SK-N-SH (cell line): ENCODE data around the gene DUOX2. TPM values are rescaled to one million over a fixed set of nuclear protein-coding genes. Genes with fewer than 3 reads are reported as not detected.

Experiments used
- CTCF ChIA-PET: fragments of 300-600, 350-600 bp; formaldehyde crosslinking; extraction: SDS; loops from one replicate; lab custom pipeline; 2021; lab: Yijun Ruan, JAX
- POLR2A ChIA-PET: fragments of 350-600 bp; sonication (Branson Sonifier 250); formaldehyde crosslinking; extraction: SDS; loops from one replicate; lab custom pipeline; 2020; ENCODE audit warnings: antibody characterized with exemption, inconsistent platforms; lab: Yijun Ruan, JAX
- DNase-seq: peaks from one replicate; pipeline ENCODE4 v3.0.0; 2012
- H2AFZ ChIP-seq: fragments of 200-600 bp; sonication (generic); 2 replicates; pipeline ENCODE4 v1.8.1; 2016; ENCODE audit warnings: antibody characterized with exemption, mild to moderate bottlenecking, low read depth
- H3F3A ChIP-seq: fragments of 200-600 bp; sonication (generic); replicated peaks from 2 replicates; pipeline ENCODE3; 2016; ENCODE audit warnings: antibody characterized with exemption, mild to moderate bottlenecking; ENCODE audit not compliant: insufficient read depth
- H3K27ac ChIP-seq, 2 experiments: fragments of 200-500 bp in 1 of 2; fragments of 200-600 bp in 1 of 2; sonication (Bioruptor generic) in 1 of 2; sonication (generic), shearing (Covaris generic) in 1 of 2; 2 replicates each; pipeline versions ENCODE4 v1.5.1 to v1.6.1; 2014 to 2016; ENCODE audit warnings: low read depth in 2 of 2, inconsistent platforms in 1 of 2, low read length in 1 of 2, mild to moderate bottlenecking in 1 of 2, mixed read lengths in 1 of 2
- H3K27me3 ChIP-seq: fragments of 200-600 bp; sonication (generic), shearing (Covaris generic); 2 replicates; pipeline ENCODE4 v1.6.1; 2016; ENCODE audit warnings: mixed run types; ENCODE audit not compliant: insufficient read depth
- H3K36me3 ChIP-seq, 2 experiments: fragments of 200-500 bp in 1 of 2; fragments of 200-600 bp in 1 of 2; sonication (Bioruptor generic) in 1 of 2; sonication (generic) in 1 of 2; replicated peaks in 1 of 2; 2 replicates each; pipeline versions ENCODE3 to v1.5.1; 2014 to 2016; ENCODE audit warnings: low read length in 1 of 2, mild to moderate bottlenecking in 1 of 2; ENCODE audit not compliant: insufficient read depth in 2 of 2, control insufficient read depth in 1 of 2
- H3K4me1 ChIP-seq, 2 experiments: fragments of 200-500 bp in 1 of 2; fragments of 200-600 bp in 1 of 2; sonication (Bioruptor generic) in 1 of 2; sonication (generic), shearing (Covaris generic) in 1 of 2; 2 replicates each; pipeline versions ENCODE4 v1.5.1 to v1.6.1; 2014 to 2016; ENCODE audit warnings: low read depth in 1 of 2, low read length in 1 of 2, mixed run types in 1 of 2; ENCODE audit not compliant: insufficient read depth in 2 of 2, control insufficient read depth in 1 of 2
- H3K4me2 ChIP-seq: fragments of 200-600 bp; sonication (generic), shearing (Covaris generic); 2 replicates; pipeline ENCODE4 v1.6.1; 2017; ENCODE audit warnings: mixed run types
- H3K4me3 ChIP-seq, 2 experiments: fragments of 200-500 bp in 1 of 2; fragments of 200-600 bp in 1 of 2; sonication (Bioruptor generic) in 1 of 2; sonication (generic), shearing (Covaris generic) in 1 of 2; 2 replicates each; pipeline versions ENCODE4 v1.5.1 to v1.8.1; 2014 to 2016; ENCODE audit warnings: low read depth in 2 of 2, inconsistent platforms in 1 of 2, low read length in 1 of 2, mild to moderate bottlenecking in 1 of 2, mixed read lengths in 1 of 2, moderate library complexity in 1 of 2
- H3K79me2 ChIP-seq: fragments of 200-600 bp; sonication (generic); 2 replicates; pipeline ENCODE4 v1.8.1; 2017; ENCODE audit warnings: mild to moderate bottlenecking; ENCODE audit not compliant: insufficient read depth
- H3K9ac ChIP-seq: fragments of 200-600 bp; sonication (generic); 2 replicates; pipeline ENCODE4 v1.6.1; 2017; ENCODE audit warnings: mixed run types
- H3K9me2 ChIP-seq: fragments of 200-600 bp; sonication (generic); 2 replicates; pipeline ENCODE4 v1.6.1; 2017; ENCODE audit warnings: mixed run types
- H3K9me3 ChIP-seq: fragments of 200-600 bp; sonication (generic); 2 replicates; pipeline ENCODE4 v1.6.1; 2017; ENCODE audit warnings: mixed run types, mild to moderate bottlenecking, moderate library complexity
- H4K20me1 ChIP-seq: fragments of 200-600 bp; sonication (generic); 2 replicates; pipeline ENCODE4 v1.6.1; 2017; ENCODE audit warnings: mild to moderate bottlenecking, mixed run types; ENCODE audit not compliant: insufficient read depth
- JUND ChIP-seq: IDR thresholded peaks from 2 replicates; pipeline ENCODE4 v1.4.0; 2012
- REST ChIP-seq: IDR thresholded peaks from 2 replicates; pipeline ENCODE4 v1.6.1; 2012; ENCODE audit warnings: mild to moderate bottlenecking, low read depth, low read length, moderate library complexity
- SIN3A ChIP-seq: IDR thresholded peaks from 2 replicates; pipeline ENCODE4 v1.6.1; 2012; ENCODE audit warnings: low read depth, mild to moderate bottlenecking, low read length, moderate library complexity, borderline replicate concordance
- TEAD4 ChIP-seq: IDR thresholded peaks from 2 replicates; pipeline ENCODE4 v1.4.0; 2012; ENCODE audit warnings: mild to moderate bottlenecking, borderline replicate concordance; ENCODE audit not compliant: insufficient read depth
- WGBS: methylation state at CpG from one replicate; pipeline ENCODE4 v1.1.6; 2017; ENCODE audit warnings: low lambda C conversion rate; 5-methylcytosine and 5-hydroxymethylcytosine counted together
- polyA plus RNA-seq, 3 experiments: library from polyadenylated mRNA; depleted of rRNA; stranded (reverse); fragments of >200 nt; gene quantifications; 2 replicates each; pipeline ENCODE4 v1.2.3, GENCODE V29; 2012

DUOX2 gene
- polyA plus RNA-seq, 1 of the 3 experiments (the other 2 are of a cell fraction) = not detected

GRCh38 chr15:45112591-45113379 is 1.2 kb downstream of the DUOX2 start:
- ChIA-PET CTCF (interaction anchor here (0.6 to 2.3 kb wide), 10 partner anchors 8 to 345 kb away, joined by 3 to 7 read pairs (median 4); no protein-coding TSS in a partner anchor), POLR2A (no interaction called here)

GRCh38 chr15:45112143-45112590 is 1.8 kb downstream of the DUOX2 start:
- Histone ChIP-seq H3K4me3 (peak overlapping the region in 1 of 2 experiments; percentile 17; a peak in 1 of 4 replicates), H3K4me2 (no peak overlapping the region), H3K4me1 (peaks cover 0 to 20% of the 10 kb centered on the region in 2 experiments; a peak in 1 of 4 replicates), H3K79me2 (no peaks in the 10 kb centered on the region), H4K20me1 (no peaks in the 10 kb centered on the region), H3K9me3 (no peaks in the 10 kb centered on the region), H3K36me3 (no peaks in the 10 kb centered on the region), H3F3A (no peaks in the 10 kb centered on the region), H2AFZ (no peak overlapping the region), H3K9ac (no peak overlapping the region), H3K9me2 (no peaks in the 10 kb centered on the region), H3K27ac (no peak overlapping the region), H3K27me3 (peaks cover 57% of the 10 kb centered on the region)
- POLR2A ChIA-PET = interaction anchor here (0.7 kb wide), 1 partner anchor 16 kb away, joined by 3 read pairs; no protein-coding TSS in a partner anchor
- no peak for DNase-seq
- whole genome bisulfite sequencing = 15% methylated on average over 11 of the region's 13 CpGs
- CTCF ChIA-PET = interaction anchor here (0.6 to 2.1 kb wide), 7 partner anchors 9 to 346 kb away, joined by 3 to 5 read pairs (median 4); no protein-coding TSS in a partner anchor
- TF ChIP-seq JUND = no peak
- no peak for TF ChIP-seq REST
- no peak for TF ChIP-seq SIN3A

More at GRCh38 chr15:45112591-45113379, 1.2 kb downstream of the DUOX2 start:
- H3K4me2 ChIP-seq = peak overlapping the region; percentile 44; the same call in 1 of the 2 replicates
- peaks cover 0 to 21% of the 10 kb centered on the region in 2 experiments; a peak in 1 of 4 replicates for H3K4me1 ChIP-seq
- peak overlapping the region in 1 of 2 experiments; percentile 17; a peak in 1 of 4 replicates for H3K4me3 ChIP-seq
- H3K27me3 ChIP-seq = peaks cover 57% of the 10 kb centered on the region
- H3K9me2 ChIP-seq = no peaks in the 10 kb centered on the region
- no peak overlapping the region for H3K27ac ChIP-seq
- DNase-seq = peak; percentile 73
- 2% methylated on average over 11 of the region's 58 CpGs for WGBS
- H3K9me3 ChIP-seq = no peaks in the 10 kb centered on the region
- no peaks in the 10 kb centered on the region for H3K79me2 ChIP-seq
- H3F3A ChIP-seq = no peaks in the 10 kb centered on the region
- no peaks in the 10 kb centered on the region for H4K20me1 ChIP-seq
- H3K36me3 ChIP-seq = no peaks in the 10 kb centered on the region
- H3K9ac ChIP-seq = no peak overlapping the region
- no peak overlapping the region for H2AFZ ChIP-seq
- TF ChIP-seq JUND (no peak), TEAD4 (no peak)
